Panc1 (cell line): ENCODE results near the gene GTPBP4.

Experiments used
- CTCF ChIP-seq: fragments of 450-650 bp; IDR thresholded peaks from 2 replicates; pipeline ENCODE4 v1.5.1; 2017; ENCODE audit warnings: mild to moderate bottlenecking
- POLR2AphosphoS5 ChIP-seq: IDR thresholded peaks from 2 replicates; pipeline ENCODE4 v1.6.1; 2012; ENCODE audit warnings: mild to moderate bottlenecking, low read depth, low read length, moderate library complexity
- TCF7L2 ChIP-seq: IDR thresholded peaks from 2 replicates; pipeline ENCODE4 v1.6.1; 2011; ENCODE audit warnings: mild to moderate bottlenecking, low read depth, low read length, inconsistent platforms
- TF ChIP-seq, protein P1 (sequence below), 2 experiments: IDR thresholded peaks; 2 replicates each; pipeline ENCODE4 v1.6.1; 2011 to 2012; ENCODE audit warnings: low read depth in 2 of 2, control low read depth in 1 of 2, low read length in 1 of 2, mild to moderate bottlenecking in 1 of 2, moderate library complexity in 1 of 2; ENCODE audit not compliant: insufficient read depth in 1 of 2

GRCh38 chr10:1058017-1058416 is 69.8 kb downstream of the GTPBP4 start:
- no peak for TF ChIP-seq CTCF
- TF ChIP-seq POLR2AphosphoS5: no peak
- TF ChIP-seq, protein P1, sequence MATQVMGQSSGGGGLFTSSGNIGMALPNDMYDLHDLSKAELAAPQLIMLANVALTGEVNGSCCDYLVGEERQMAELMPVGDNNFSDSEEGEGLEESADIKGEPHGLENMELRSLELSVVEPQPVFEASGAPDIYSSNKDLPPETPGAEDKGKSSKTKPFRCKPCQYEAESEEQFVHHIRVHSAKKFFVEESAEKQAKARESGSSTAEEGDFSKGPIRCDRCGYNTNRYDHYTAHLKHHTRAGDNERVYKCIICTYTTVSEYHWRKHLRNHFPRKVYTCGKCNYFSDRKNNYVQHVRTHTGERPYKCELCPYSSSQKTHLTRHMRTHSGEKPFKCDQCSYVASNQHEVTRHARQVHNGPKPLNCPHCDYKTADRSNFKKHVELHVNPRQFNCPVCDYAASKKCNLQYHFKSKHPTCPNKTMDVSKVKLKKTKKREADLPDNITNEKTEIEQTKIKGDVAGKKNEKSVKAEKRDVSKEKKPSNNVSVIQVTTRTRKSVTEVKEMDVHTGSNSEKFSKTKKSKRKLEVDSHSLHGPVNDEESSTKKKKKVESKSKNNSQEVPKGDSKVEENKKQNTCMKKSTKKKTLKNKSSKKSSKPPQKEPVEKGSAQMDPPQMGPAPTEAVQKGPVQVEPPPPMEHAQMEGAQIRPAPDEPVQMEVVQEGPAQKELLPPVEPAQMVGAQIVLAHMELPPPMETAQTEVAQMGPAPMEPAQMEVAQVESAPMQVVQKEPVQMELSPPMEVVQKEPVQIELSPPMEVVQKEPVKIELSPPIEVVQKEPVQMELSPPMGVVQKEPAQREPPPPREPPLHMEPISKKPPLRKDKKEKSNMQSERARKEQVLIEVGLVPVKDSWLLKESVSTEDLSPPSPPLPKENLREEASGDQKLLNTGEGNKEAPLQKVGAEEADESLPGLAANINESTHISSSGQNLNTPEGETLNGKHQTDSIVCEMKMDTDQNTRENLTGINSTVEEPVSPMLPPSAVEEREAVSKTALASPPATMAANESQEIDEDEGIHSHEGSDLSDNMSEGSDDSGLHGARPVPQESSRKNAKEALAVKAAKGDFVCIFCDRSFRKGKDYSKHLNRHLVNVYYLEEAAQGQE (IDR thresholded peaks at IDR 0.05; ENCODE audit: insufficient read depth in 1 of 2, low read depth in 2 of 2, low read length in 1 of 2): no peak
- TF ChIP-seq TCF7L2: no peak
